ENCODE measurements around the gene ZNF580.

Gene ZNF580

GRCh38 chr19:55654868-55655647, 14.3 kb downstream of the ZNF580 start, which contains the start of gene U2AF2:
Gene U2AF2 (plus strand): TSS chr19:55655035. CDS start chr19:55655105, 70 bp downstream.
- H3K4me1 ChIP-seq (ENCODE audit: control insufficient read depth, insufficient read depth, low read length): peaks cover 34% of the 10 kb centered on the region
- H3K36me3 ChIP-seq (ENCODE audit: control insufficient read depth, insufficient read depth, low read length): peaks cover under 1% of the 10 kb centered on the region
- H3K9me3 ChIP-seq (ENCODE audit: control insufficient read depth, low read length): no peaks in the 10 kb centered on the region
- H3K9ac ChIP-seq (ENCODE audit: low read length): peak within 1 kb of the TSS; percentile 78
- peak within 1 kb of the TSS; percentile 92 for H3K4me3 ChIP-seq (ENCODE audit: low read length)
- H3K27me3 ChIP-seq (ENCODE audit: control insufficient read depth, insufficient read depth, low read length): no peaks in the 10 kb centered on the region

DNA sequence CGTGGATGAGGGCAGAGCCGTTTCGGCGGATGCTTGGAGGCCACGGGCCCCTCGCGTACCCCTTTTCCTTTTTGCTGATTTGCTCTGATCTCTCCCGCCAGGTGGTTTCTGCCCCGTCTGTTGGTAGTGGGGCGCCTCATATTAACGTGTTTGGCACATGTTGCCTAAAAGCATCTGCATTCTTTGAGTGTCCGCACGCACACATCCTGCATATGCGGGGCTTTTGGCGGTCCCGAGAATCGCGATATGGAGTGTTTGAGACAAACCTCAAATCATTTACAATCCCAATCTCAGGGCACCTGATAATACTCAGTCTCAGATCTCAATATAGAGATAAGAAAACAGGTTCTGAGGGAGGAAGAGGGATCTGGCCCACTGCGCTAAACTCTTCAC, 14.8 kb downstream of the ZNF580 start:
- H3K4me1 ChIP-seq (ENCODE audit: control insufficient read depth, insufficient read depth, low read length): peaks cover 34% of the 10 kb centered on the region
- H3K9ac ChIP-seq (ENCODE audit: low read length): peak overlapping the region; percentile 78
- no peaks in the 10 kb centered on the region for H3K9me3 ChIP-seq (ENCODE audit: control insufficient read depth, low read length)
- H3K4me3 ChIP-seq (ENCODE audit: low read length): peak overlapping the region; percentile 92
- H3K36me3 ChIP-seq (ENCODE audit: control insufficient read depth, insufficient read depth, low read length): peaks cover 6% of the 10 kb centered on the region
- H3K27me3 ChIP-seq (ENCODE audit: control insufficient read depth, insufficient read depth, low read length): no peaks in the 10 kb centered on the region

DNA sequence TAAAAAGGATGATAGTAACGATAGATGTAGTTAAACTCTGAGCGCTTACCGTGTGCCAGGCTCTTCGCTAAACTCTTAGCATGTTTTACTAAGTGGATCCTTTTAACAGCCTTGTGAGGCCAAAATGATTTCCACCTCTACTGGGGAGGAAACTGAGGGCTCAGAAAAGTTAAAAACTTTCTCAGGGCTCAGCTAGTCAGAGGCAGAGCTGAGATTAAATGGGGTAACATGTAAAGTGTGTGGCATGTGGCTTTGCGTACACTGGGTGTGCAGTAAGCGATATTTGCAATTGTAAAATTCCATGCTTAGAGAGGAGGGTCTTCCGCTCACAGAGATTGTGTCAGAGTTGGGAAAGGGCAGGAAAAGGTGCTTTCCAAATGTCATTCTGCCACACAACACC, 15.8 kb downstream of the ZNF580 start:
- no peaks in the 10 kb centered on the region for H3K27me3 ChIP-seq (ENCODE audit: control insufficient read depth, insufficient read depth, low read length)
- no peaks in the 10 kb centered on the region for H3K9me3 ChIP-seq (ENCODE audit: control insufficient read depth, low read length)
- H3K9ac ChIP-seq (ENCODE audit: low read length): peak overlapping the region; percentile 78
- H3K36me3 ChIP-seq (ENCODE audit: control insufficient read depth, insufficient read depth, low read length): peaks cover 9% of the 10 kb centered on the region
- H3K4me1 ChIP-seq (ENCODE audit: control insufficient read depth, insufficient read depth, low read length): peaks cover 34% of the 10 kb centered on the region
- peak overlapping the region; percentile 16 for H3K4me3 ChIP-seq (ENCODE audit: low read length)

GRCh38 chr19:55656988-55657747, 16.4 kb downstream of the ZNF580 start:
- Histone ChIP-seq H3K4me3 (ENCODE audit: low read length) (peak overlapping the region; percentile 16), H3K36me3 (ENCODE audit: control insufficient read depth, insufficient read depth, low read length) (peaks cover 9% of the 10 kb centered on the region), H3K9me3 (ENCODE audit: control insufficient read depth, low read length) (no peaks in the 10 kb centered on the region), H3K9ac (ENCODE audit: low read length) (peak overlapping the region; percentile 78), H3K4me1 (ENCODE audit: control insufficient read depth, insufficient read depth, low read length) (peaks cover 34% of the 10 kb centered on the region), H3K27me3 (ENCODE audit: control insufficient read depth, insufficient read depth, low read length) (no peaks in the 10 kb centered on the region)

DNA sequence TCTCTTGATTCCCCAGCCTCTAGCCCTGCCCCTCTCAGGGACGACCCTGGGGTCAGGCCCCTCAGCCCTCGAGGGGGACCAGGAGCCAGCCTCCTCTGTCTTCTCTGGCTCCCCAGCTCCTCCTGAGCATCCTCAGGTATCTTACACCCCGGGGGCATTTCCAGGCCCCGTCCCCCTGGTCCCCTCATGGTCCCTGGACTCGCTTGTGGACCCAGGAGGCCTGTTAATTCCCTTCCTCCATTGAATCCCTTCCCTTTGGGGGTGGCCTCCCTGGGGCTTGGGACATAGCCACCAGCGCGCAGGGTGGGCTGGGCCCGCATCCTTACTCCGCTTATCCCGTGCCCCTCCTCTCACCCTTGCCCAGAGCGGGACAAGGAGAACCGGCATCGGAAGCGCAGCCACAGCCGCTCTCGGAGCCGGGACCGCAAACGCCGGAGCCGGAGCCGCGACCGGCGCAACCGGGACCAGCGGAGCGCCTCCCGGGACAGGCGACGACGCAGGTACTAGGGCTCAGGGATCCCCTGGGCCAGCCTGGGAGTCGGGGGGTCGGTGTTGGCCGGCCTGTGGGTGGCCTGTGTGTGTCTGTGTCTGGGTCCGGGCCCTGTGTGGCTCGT, 18.2 kb downstream of the ZNF580 start:
- H3K27me3 ChIP-seq (ENCODE audit: control insufficient read depth, insufficient read depth, low read length): no peaks in the 10 kb centered on the region
- peaks cover 22% of the 10 kb centered on the region for H3K36me3 ChIP-seq (ENCODE audit: control insufficient read depth, insufficient read depth, low read length)
- H3K9ac ChIP-seq (ENCODE audit: low read length): no peak overlapping the region
- peaks cover 34% of the 10 kb centered on the region for H3K4me1 ChIP-seq (ENCODE audit: control insufficient read depth, insufficient read depth, low read length)
- H3K9me3 ChIP-seq (ENCODE audit: control insufficient read depth, low read length): no peaks in the 10 kb centered on the region
- no peak overlapping the region for H3K4me3 ChIP-seq (ENCODE audit: low read length)

DNA sequence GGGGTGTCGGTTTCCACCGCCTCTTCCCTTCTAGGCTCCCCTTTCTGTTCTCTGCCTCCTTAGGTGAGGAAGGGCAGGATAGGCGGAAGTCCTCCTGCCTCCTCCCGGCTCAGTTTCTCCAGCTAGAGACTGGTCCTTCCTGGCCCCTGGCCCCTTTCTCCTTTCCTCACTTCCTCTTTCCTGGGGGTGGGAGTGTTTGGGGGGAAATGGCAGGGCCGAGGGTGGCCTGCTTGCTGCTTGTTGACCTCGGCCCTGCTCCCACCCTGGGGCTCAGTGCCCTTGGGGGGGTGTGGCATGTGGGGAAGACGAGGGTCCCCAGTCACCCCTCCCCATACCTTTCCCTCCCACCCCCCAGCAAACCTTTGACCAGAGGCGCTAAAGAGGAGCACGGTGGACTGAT, 19.0 kb downstream of the ZNF580 start:
- H3K4me3 ChIP-seq (ENCODE audit: low read length): no peak overlapping the region
- peaks cover 23% of the 10 kb centered on the region for H3K36me3 ChIP-seq (ENCODE audit: control insufficient read depth, insufficient read depth, low read length)
- no peaks in the 10 kb centered on the region for H3K9me3 ChIP-seq (ENCODE audit: control insufficient read depth, low read length)
- H3K27me3 ChIP-seq (ENCODE audit: control insufficient read depth, insufficient read depth, low read length): no peaks in the 10 kb centered on the region
- H3K4me1 ChIP-seq (ENCODE audit: control insufficient read depth, insufficient read depth, low read length): peaks cover 34% of the 10 kb centered on the region
- no peak overlapping the region for H3K9ac ChIP-seq (ENCODE audit: low read length)

DNA sequence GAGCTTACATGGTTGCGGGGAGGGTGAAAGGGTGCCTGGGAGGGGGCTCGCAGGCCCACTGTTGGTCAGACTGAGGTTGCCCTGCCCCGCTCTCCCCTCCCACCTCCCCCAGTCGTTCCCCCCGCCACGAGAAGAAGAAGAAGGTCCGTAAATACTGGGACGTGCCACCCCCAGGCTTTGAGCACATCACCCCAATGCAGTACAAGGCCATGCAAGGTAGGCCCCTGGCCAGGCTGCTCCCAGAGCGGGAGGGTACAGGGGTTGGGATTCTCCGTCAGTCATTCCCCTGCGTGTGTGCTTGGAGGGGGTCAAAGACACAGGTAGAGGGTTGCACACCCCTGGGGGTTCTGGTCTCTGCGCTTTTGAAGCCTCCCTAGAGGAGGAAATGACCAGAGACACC, 19.6 kb downstream of the ZNF580 start:
- H3K27me3 ChIP-seq (ENCODE audit: control insufficient read depth, insufficient read depth, low read length): no peaks in the 10 kb centered on the region
- H3K4me1 ChIP-seq (ENCODE audit: control insufficient read depth, insufficient read depth, low read length): peaks cover 34% of the 10 kb centered on the region
- H3K9me3 ChIP-seq (ENCODE audit: control insufficient read depth, low read length): no peaks in the 10 kb centered on the region
- H3K4me3 ChIP-seq (ENCODE audit: low read length): no peak overlapping the region
- H3K9ac ChIP-seq (ENCODE audit: low read length): no peak overlapping the region
- peaks cover 23% of the 10 kb centered on the region for H3K36me3 ChIP-seq (ENCODE audit: control insufficient read depth, insufficient read depth, low read length)

- H3K4me1 ChIP-seq (ENCODE audit: control insufficient read depth, insufficient read depth, low read length): peaks cover 29% of the 10 kb centered on the region
- no peak overlapping the region for H3K9ac ChIP-seq (ENCODE audit: low read length)
- H3K27me3 ChIP-seq (ENCODE audit: control insufficient read depth, insufficient read depth, low read length): no peaks in the 10 kb centered on the region
- H3K4me3 ChIP-seq (ENCODE audit: low read length): no peak overlapping the region
- H3K36me3 ChIP-seq (ENCODE audit: control insufficient read depth, insufficient read depth, low read length): peaks cover 25% of the 10 kb centered on the region
- H3K9me3 ChIP-seq (ENCODE audit: control insufficient read depth, low read length): no peaks in the 10 kb centered on the region
These were observed 20.2 kb downstream of the ZNF580 start for GRCh38 chr19:55660991-55661390.

GRCh38 chr19:55661826-55662225, 21.0 kb downstream of the ZNF580 start:
- Histone ChIP-seq H3K9ac (ENCODE audit: low read length) (no peak overlapping the region), H3K36me3 (ENCODE audit: control insufficient read depth, insufficient read depth, low read length) (peaks cover 33% of the 10 kb centered on the region), H3K4me3 (ENCODE audit: low read length) (no peak overlapping the region), H3K4me1 (ENCODE audit: control insufficient read depth, insufficient read depth, low read length) (peaks cover 24% of the 10 kb centered on the region), H3K9me3 (ENCODE audit: control insufficient read depth, low read length) (no peaks in the 10 kb centered on the region), H3K27me3 (ENCODE audit: control insufficient read depth, insufficient read depth, low read length) (no peaks in the 10 kb centered on the region)

- H3K9ac ChIP-seq (ENCODE audit: low read length): no peak overlapping the region
- peaks cover 43% of the 10 kb centered on the region for H3K36me3 ChIP-seq (ENCODE audit: control insufficient read depth, insufficient read depth, low read length)
- no peaks in the 10 kb centered on the region for H3K27me3 ChIP-seq (ENCODE audit: control insufficient read depth, insufficient read depth, low read length)
- H3K9me3 ChIP-seq (ENCODE audit: control insufficient read depth, low read length): no peaks in the 10 kb centered on the region
- no peak overlapping the region for H3K4me3 ChIP-seq (ENCODE audit: low read length)
- H3K4me1 ChIP-seq (ENCODE audit: control insufficient read depth, insufficient read depth, low read length): peaks cover 23% of the 10 kb centered on the region
These were observed 23.2 kb downstream of the ZNF580 start for GRCh38 chr19:55663846-55664536.

GRCh38 chr19:55666343-55667005, 25.7 kb downstream of the ZNF580 start:
- Histone ChIP-seq H3K9me3 (ENCODE audit: control insufficient read depth, low read length) (no peaks in the 10 kb centered on the region), H3K9ac (ENCODE audit: low read length) (no peak overlapping the region), H3K27me3 (ENCODE audit: control insufficient read depth, insufficient read depth, low read length) (no peaks in the 10 kb centered on the region), H3K4me3 (ENCODE audit: low read length) (no peak overlapping the region), H3K4me1 (ENCODE audit: control insufficient read depth, insufficient read depth, low read length) (peaks cover 23% of the 10 kb centered on the region), H3K36me3 (ENCODE audit: control insufficient read depth, insufficient read depth, low read length) (peaks cover 39% of the 10 kb centered on the region)

Measured in mucosa of stomach (tissue), 1 donor.